Lower leg skin (tissue), 4 donors: ENCODE results near the gene LTF. TPM values are rescaled to one million over a fixed set of nuclear protein-coding genes. Genes with fewer than 3 reads are reported as not detected.

ENCODE experiments used
- DNase-seq, 2 donors: peaks; one replicate each; pipeline ENCODE4 v3.0.0-alpha.2; 2019; ENCODE audit warnings: low spot score in 2 of 2
- H3K4me3 ChIP-seq: fragments of 200-600 bp; sonication (generic); 2 replicates; pipeline ENCODE4 v1.5.1; 2017; ENCODE audit warnings: mild to moderate bottlenecking, low read depth; ENCODE audit not compliant: poor library complexity, severe bottlenecking
- POLR2A ChIP-seq, 2 donors: fragments of 450-650 bp; IDR thresholded peaks; one replicate each; pipeline ENCODE4 v1.6.1; 2016 to 2017; ENCODE audit warnings: antibody characterized with exemption in 2 of 2, mild to moderate bottlenecking in 1 of 2, moderate library complexity in 1 of 2
- WGBS, 2 donors: methylation state at CpG; one replicate each; pipeline ENCODE4 v1.1.5; 2018; 5-methylcytosine and 5-hydroxymethylcytosine counted together
- intact Hi-C: fragments of 100-400 bp; cut with DNase I; formaldehyde crosslinking; loops from one replicate; pipeline ENCODE4 v1.15.0; 2023; ENCODE audit warnings: low total_unique reads
- total RNA-seq, 4 donors: library from RNA; depleted of rRNA; stranded (reverse); fragments of >200 nt; gene quantifications; one replicate each; pipeline ENCODE4 v1.1.0, GENCODE V29; 2016
- TF ChIP-seq, protein P1 (sequence below), 3 donors: fragments of 450-650 bp; IDR thresholded peaks; one replicate each; pipeline ENCODE4 v1.5.1; 2016; ENCODE audit warnings: antibody characterized with exemption in 3 of 3, mild to moderate bottlenecking in 3 of 3, moderate library complexity in 2 of 3

Gene LTF
- total RNA-seq, 4 donors from 2014 or later: 0.91 to 3.9 (median 2.5) TPM

DNA sequence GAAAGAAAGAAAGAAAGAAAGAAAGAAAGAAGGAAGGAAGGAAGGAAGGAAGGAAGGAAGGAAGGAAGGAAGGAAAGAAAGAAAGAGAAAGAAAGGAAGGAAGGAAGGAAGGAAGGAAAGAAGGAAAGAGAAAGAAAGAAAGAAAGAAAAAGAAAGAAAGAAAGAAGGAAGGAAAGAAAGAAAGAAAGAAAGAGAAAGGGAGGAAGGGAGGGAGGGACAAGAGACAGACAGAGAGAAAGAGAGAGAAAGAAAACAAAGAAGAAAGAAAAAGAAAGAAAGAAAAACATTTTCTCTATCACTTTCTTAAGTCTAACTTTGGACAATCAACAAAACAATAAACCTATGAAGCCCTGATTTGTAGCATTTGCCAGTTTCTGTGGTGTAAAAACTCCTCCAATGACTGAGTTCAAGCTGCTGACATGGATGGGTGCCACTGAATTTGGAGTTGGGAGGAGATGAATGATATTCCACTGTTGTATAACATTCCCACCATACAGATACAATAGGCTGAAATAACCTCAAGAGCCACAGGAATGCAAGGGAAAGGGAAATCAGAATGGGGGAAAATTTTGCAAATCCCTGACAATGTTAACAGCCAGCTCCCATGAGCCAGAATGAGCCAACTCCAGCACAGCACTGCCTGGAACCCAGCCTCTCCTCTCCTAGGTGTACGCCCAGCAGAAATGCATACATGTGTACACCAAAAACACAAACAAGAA, 18.1 kb upstream of the LTF start:
- intact Hi-C loops: loop anchor here (10.0 kb wide), 1 partner anchor 152 kb away; no protein-coding TSS in a partner anchor
- H3K4me3 ChIP-seq: no peak overlapping the region
- DNase-seq: peak in 1 of 2 donors; percentile 53
- WGBS, 2 donors: 56 to 76% methylated on average over 1 of the region's 1 CpG
- TF ChIP-seq, protein P1, sequence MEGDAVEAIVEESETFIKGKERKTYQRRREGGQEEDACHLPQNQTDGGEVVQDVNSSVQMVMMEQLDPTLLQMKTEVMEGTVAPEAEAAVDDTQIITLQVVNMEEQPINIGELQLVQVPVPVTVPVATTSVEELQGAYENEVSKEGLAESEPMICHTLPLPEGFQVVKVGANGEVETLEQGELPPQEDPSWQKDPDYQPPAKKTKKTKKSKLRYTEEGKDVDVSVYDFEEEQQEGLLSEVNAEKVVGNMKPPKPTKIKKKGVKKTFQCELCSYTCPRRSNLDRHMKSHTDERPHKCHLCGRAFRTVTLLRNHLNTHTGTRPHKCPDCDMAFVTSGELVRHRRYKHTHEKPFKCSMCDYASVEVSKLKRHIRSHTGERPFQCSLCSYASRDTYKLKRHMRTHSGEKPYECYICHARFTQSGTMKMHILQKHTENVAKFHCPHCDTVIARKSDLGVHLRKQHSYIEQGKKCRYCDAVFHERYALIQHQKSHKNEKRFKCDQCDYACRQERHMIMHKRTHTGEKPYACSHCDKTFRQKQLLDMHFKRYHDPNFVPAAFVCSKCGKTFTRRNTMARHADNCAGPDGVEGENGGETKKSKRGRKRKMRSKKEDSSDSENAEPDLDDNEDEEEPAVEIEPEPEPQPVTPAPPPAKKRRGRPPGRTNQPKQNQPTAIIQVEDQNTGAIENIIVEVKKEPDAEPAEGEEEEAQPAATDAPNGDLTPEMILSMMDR (IDR thresholded peaks at IDR 0.05): no peak
- TF ChIP-seq POLR2A (IDR thresholded peaks at IDR 0.05): no peak

DNA sequence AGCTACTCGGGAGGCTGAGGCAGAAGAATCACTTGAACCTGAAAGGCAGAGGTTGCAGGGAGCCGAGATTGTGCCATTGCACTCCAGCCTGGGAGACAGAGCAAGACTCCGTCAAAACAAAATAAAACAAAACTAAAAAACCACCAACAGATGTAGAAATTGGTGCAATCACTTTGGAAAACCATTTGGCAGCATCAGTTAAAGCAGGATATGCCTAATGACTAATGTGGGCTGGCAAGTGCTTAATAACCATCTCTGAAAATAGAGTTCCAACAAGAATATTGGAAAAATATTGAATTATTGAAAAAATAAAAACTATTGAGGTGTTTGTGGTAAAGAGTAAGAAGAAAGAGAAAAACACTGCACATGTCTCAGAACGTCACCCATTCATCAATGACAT, 16.9 kb upstream of the LTF start:
- intact Hi-C loops: loop anchor here (10.0 kb wide), 1 partner anchor 153 kb away; no protein-coding TSS in a partner anchor
- WGBS, 2 donors: 70 to 73% methylated on average over 4 of the region's 4 CpGs
- TF ChIP-seq, protein P1 (IDR thresholded peaks at IDR 0.05): no peak
- no peak for TF ChIP-seq POLR2A (IDR thresholded peaks at IDR 0.05)
- DNase-seq: no peak
- H3K4me3 ChIP-seq: no peak overlapping the region

DNA sequence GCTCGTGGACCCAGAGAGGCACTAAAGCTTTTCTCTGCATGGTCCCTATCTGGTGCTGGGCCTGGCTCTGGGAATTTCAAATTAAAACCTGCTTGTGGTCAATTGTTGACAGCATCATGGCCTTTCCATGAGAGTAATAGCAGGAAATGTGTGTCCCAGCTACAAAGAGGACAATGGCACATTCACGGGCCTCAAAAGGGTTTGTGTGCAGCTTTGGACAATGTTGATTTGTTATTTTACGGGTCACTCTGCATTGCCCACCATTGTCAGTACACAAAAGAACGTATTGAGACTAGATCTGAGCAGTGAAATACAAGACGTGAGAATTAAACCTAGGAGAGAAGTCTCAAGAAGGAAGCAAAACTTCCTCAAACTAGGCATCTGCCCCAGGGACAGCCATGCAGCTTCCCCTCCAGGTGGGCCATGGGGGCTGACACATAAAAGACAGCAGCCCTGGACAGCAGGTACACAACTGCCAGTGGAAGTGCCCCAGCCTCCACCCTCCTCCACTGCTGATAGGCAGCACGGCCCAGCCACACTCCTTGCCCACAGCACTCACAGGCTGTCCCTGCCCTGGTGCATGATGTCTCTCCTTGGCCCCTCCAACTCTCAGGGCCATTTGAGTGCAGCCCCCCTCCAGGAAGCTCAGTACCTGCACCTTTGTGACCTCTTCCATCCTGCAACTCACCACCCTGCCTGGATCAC, 15.9 kb upstream of the LTF start:
- intact Hi-C loops: loop anchor here (10.0 kb wide), 1 partner anchor 154 kb away; no protein-coding TSS in a partner anchor
- TF ChIP-seq, protein P1 (IDR thresholded peaks at IDR 0.05): no peak
- TF ChIP-seq POLR2A (IDR thresholded peaks at IDR 0.05): no peak

DNA sequence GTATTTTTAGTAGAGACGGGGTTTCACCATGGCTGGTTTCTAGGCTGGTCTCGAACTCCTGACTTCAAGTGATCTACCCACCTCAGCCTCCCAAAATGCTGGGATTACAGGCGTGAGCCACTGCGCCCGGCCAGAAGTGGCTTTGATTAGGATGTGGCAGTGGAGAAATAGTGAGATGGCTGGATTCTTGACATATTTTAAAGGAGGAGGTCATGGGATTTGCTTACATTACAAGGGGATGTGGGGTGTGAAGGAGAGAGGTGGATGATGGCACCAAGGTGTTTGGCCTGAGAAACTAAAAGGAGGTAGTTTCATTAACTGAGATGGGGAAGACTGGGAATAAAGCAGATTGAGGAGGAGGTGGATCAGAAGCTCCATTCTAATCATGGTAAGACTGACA, 15.0 kb upstream of the LTF start:
- TF ChIP-seq, protein P1 (IDR thresholded peaks at IDR 0.05): no peak
- no peak for TF ChIP-seq POLR2A (IDR thresholded peaks at IDR 0.05)
- no peak for DNase-seq
- WGBS, 2 donors: 83 to 91% methylated on average over 5 of the region's 5 CpGs
- intact Hi-C loops: loop anchor here (10.0 kb wide), 1 partner anchor 155 kb away; no protein-coding TSS in a partner anchor
- H3K4me3 ChIP-seq: no peak overlapping the region

More for the DNA sequence above, 15.9 kb upstream of the LTF start:
- peak in 1 of 2 donors; percentile 42 for DNase-seq
- no peak overlapping the region for H3K4me3 ChIP-seq
- WGBS, 2 donors: 85 to 89% methylated on average over 6 of the region's 6 CpGs

DNA sequence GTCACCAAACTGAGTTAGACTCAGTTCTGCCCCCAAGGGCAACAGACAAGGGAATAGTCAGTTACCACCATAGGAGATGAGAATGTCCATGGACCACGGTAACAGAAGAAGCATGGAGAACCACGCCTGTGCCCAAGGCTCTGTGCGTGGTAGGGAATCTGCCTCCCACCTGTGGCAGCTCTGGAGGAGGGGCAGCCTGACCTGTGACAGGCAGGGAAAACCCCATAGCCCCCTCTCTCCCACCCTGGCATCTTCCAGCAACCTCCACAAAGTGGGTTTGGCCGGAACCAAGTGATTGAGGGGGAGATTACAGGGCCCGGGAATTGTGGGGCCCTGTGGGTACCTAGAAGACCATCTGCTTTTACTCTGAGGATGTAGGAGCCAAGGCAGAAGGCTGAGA, 14.3 kb upstream of the LTF start:
- 86 to 92% methylated on average over 5 of the region's 5 CpGs for WGBS, 2 donors
- intact Hi-C loops: no loop called here
- no peak for TF ChIP-seq POLR2A (IDR thresholded peaks at IDR 0.05)
- TF ChIP-seq, protein P1 (IDR thresholded peaks at IDR 0.05): no peak
- peak in 1 of 2 donors; percentile 37 for DNase-seq
- H3K4me3 ChIP-seq: no peak overlapping the region
